Measurements from ENCODE around the gene FBXO44. TPM values are rescaled to one million over a fixed set of nuclear protein-coding genes. Genes with fewer than 3 reads are reported as not detected.

FBXO44 gene
- total and polyA plus RNA-seq, 2 donors from 2014 or later = 22.5 to 66.6 TPM

- no peak for FAIRE-seq
- Histone ChIP-seq H3K4me3 (ENCODE audit: low read length in 3 of 3) (no peak overlapping the region), H3K4me1 (ENCODE audit: control insufficient read depth in 2 of 3, insufficient read depth in 2 of 3, low read depth in 1 of 3, low read length in 3 of 3) (peaks cover 0 to 4% (median 0%) of the 10 kb centered on the region in 3 donors), H3K27ac (ENCODE audit: low read depth in 2 of 2, low read length in 2 of 2) (no peak overlapping the region), H3K27me3 (ENCODE audit: control insufficient read depth, insufficient read depth, low read length) (peaks cover 11% of the 10 kb centered on the region), H3K9ac (ENCODE audit: low read length in 3 of 3) (no peak overlapping the region), H3K36me3 (ENCODE audit: control insufficient read depth in 2 of 3, insufficient read depth in 3 of 3, low read length in 3 of 3) (no peaks in the 10 kb centered on the region), H3K9me3 (ENCODE audit: control insufficient read depth in 2 of 3, insufficient read depth in 1 of 3, low read length in 3 of 3) (no peaks in the 10 kb centered on the region)
- TF ChIP-seq, protein P1, sequence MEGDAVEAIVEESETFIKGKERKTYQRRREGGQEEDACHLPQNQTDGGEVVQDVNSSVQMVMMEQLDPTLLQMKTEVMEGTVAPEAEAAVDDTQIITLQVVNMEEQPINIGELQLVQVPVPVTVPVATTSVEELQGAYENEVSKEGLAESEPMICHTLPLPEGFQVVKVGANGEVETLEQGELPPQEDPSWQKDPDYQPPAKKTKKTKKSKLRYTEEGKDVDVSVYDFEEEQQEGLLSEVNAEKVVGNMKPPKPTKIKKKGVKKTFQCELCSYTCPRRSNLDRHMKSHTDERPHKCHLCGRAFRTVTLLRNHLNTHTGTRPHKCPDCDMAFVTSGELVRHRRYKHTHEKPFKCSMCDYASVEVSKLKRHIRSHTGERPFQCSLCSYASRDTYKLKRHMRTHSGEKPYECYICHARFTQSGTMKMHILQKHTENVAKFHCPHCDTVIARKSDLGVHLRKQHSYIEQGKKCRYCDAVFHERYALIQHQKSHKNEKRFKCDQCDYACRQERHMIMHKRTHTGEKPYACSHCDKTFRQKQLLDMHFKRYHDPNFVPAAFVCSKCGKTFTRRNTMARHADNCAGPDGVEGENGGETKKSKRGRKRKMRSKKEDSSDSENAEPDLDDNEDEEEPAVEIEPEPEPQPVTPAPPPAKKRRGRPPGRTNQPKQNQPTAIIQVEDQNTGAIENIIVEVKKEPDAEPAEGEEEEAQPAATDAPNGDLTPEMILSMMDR (IDR thresholded peaks at IDR 0.05; ENCODE audit: borderline replicate concordance, extremely low read depth, insufficient read depth) = no peak
- peak in 1 of 5 donors; percentile 59 for DNase-seq
- intact Hi-C loops (cut with DNase I) = loop anchor here (10.0 kb wide), 1 partner anchor 405 kb away; no protein-coding TSS in a partner anchor
These were observed 4.9 kb upstream of the FBXO44 start for GRCh38 chr1:11649624-11650330.

GRCh38 chr1:11650331-11650991, 4.2 kb upstream of the FBXO44 start:
- peaks cover 11% of the 10 kb centered on the region for H3K27me3 ChIP-seq (ENCODE audit: control insufficient read depth, insufficient read depth, low read length)
- H3K9ac ChIP-seq (ENCODE audit: low read length in 3 of 3) = no peak overlapping the region
- no peaks in the 10 kb centered on the region for H3K9me3 ChIP-seq (ENCODE audit: control insufficient read depth in 2 of 3, insufficient read depth in 1 of 3, low read length in 3 of 3)
- FAIRE-seq (no peak), DNase-seq (peak; percentile 75 to 93 (median 86))
- no peak overlapping the region for H3K27ac ChIP-seq (ENCODE audit: low read depth in 2 of 2, low read length in 2 of 2)
- H3K4me3 ChIP-seq (ENCODE audit: low read length in 3 of 3) = no peak overlapping the region
- TF ChIP-seq, protein P1 (IDR thresholded peaks at IDR 0.05; ENCODE audit: borderline replicate concordance, extremely low read depth, insufficient read depth) = peak; percentile 78
- intact Hi-C loops (cut with DNase I) = no loop called here
- no peaks in the 10 kb centered on the region for H3K36me3 ChIP-seq (ENCODE audit: control insufficient read depth in 2 of 3, insufficient read depth in 3 of 3, low read length in 3 of 3)
- peaks cover 0 to 4% (median 0%) of the 10 kb centered on the region in 3 donors for H3K4me1 ChIP-seq (ENCODE audit: control insufficient read depth in 2 of 3, insufficient read depth in 2 of 3, low read depth in 1 of 3, low read length in 3 of 3)

GRCh38 chr1:11651017-11651416, 3.7 kb upstream of the FBXO44 start:
- DNase-seq (no peak), FAIRE-seq (no peak)
- peaks cover 11% of the 10 kb centered on the region for H3K27me3 ChIP-seq (ENCODE audit: control insufficient read depth, insufficient read depth, low read length)
- H3K9me3 ChIP-seq (ENCODE audit: control insufficient read depth in 2 of 3, insufficient read depth in 1 of 3, low read length in 3 of 3) = no peaks in the 10 kb centered on the region
- H3K9ac ChIP-seq (ENCODE audit: low read length in 3 of 3) = no peak overlapping the region
- intact Hi-C loops (cut with DNase I) = no loop called here
- H3K36me3 ChIP-seq (ENCODE audit: control insufficient read depth in 2 of 3, insufficient read depth in 3 of 3, low read length in 3 of 3) = no peaks in the 10 kb centered on the region
- no peak overlapping the region for H3K27ac ChIP-seq (ENCODE audit: low read depth in 2 of 2, low read length in 2 of 2)
- H3K4me3 ChIP-seq (ENCODE audit: low read length in 3 of 3) = no peak overlapping the region
- H3K4me1 ChIP-seq (ENCODE audit: control insufficient read depth in 2 of 3, insufficient read depth in 2 of 3, low read depth in 1 of 3, low read length in 3 of 3) = peaks cover 0 to 9% (median 0%) of the 10 kb centered on the region in 3 donors
- TF ChIP-seq, protein P1 (IDR thresholded peaks at IDR 0.05; ENCODE audit: borderline replicate concordance, extremely low read depth, insufficient read depth) = no peak
